GM23338 (cell line): ENCODE data around the gene RHOH. TPM values are rescaled to one million over a fixed set of nuclear protein-coding genes. Genes with fewer than 3 reads are reported as not detected.
A peak's percentile ranks its signal among the peaks of the same experiment; 100 is the strongest.

Source experiments
- ATAC-seq: fragments of 200-7000 bp; cut with Tn5 transposase; 3 replicates; pipeline ENCODE4 v1.9.1; 2020
- DNase-seq: peaks from one replicate; pipeline ENCODE4 v3.0.0-alpha.2; 2015; ENCODE audit warnings: low spot score
- H2AFZ ChIP-seq: fragments of 200-600 bp; sonication (generic); 2 replicates; pipeline ENCODE4 v1.8.0; 2016; ENCODE audit warnings: antibody characterized with exemption, mild to moderate bottlenecking, moderate library complexity
- H3F3A ChIP-seq: fragments of 200-600 bp; sonication (generic); replicated peaks from 2 replicates; pipeline ENCODE4 v1.8.0; 2017; ENCODE audit warnings: antibody characterized with exemption, mixed run types, low read depth
- H3K27ac ChIP-seq: fragments of 200-600 bp; sonication (generic); 2 replicates; pipeline ENCODE4 v1.6.1; 2016; ENCODE audit warnings: low read depth
- H3K27me3 ChIP-seq: fragments of 200-600 bp; sonication (generic); 2 replicates; pipeline ENCODE4 v1.8.0; 2016; ENCODE audit warnings: mild to moderate bottlenecking, mixed run types, moderate library complexity; ENCODE audit not compliant: insufficient read depth
- H3K36me3 ChIP-seq: fragments of 200-600 bp; sonication (generic); 2 replicates; pipeline ENCODE4 v1.8.0; 2016; ENCODE audit warnings: mild to moderate bottlenecking; ENCODE audit not compliant: insufficient read depth
- H3K4me1 ChIP-seq: fragments of 200-600 bp; sonication (generic); 2 replicates; pipeline ENCODE4 v1.8.0; 2016; ENCODE audit warnings: mild to moderate bottlenecking, moderate library complexity; ENCODE audit not compliant: insufficient read depth
- H3K4me2 ChIP-seq: fragments of 200-600 bp; sonication (generic); 2 replicates; pipeline ENCODE4 v1.7.1; 2017; ENCODE audit warnings: mixed run types
- H3K4me3 ChIP-seq: fragments of 200-600 bp; sonication (generic); 2 replicates; pipeline ENCODE4 v1.6.1; 2016; ENCODE audit warnings: mixed run types
- H3K79me2 ChIP-seq: fragments of 200-600 bp; sonication (generic); replicated peaks from 2 replicates; pipeline ENCODE4 v1.8.0; 2017; ENCODE audit warnings: mild to moderate bottlenecking; ENCODE audit not compliant: insufficient read depth
- H3K9me2 ChIP-seq: fragments of 200-600 bp; sonication (generic); 2 replicates; pipeline ENCODE4 v1.8.0; 2017; ENCODE audit not compliant: insufficient read depth
- H4K20me1 ChIP-seq: fragments of 200-600 bp; sonication (generic); replicated peaks from 2 replicates; pipeline ENCODE4 v1.8.0; 2017; ENCODE audit warnings: mild to moderate bottlenecking; ENCODE audit not compliant: insufficient read depth
- H3K27ac Mint-ChIP-seq: 2 replicates; pipeline ENCODE4 v1.8.0; 2020; ENCODE audit warnings: inconsistent platforms, mild to moderate bottlenecking, moderate library complexity, mixed read lengths
- H3K27me3 Mint-ChIP-seq: 3 replicates; pipeline ENCODE4 v1.8.0; 2022; ENCODE audit warnings: low read depth, mild to moderate bottlenecking, moderate library complexity, mixed read lengths, inconsistent platforms; ENCODE audit not compliant: insufficient read depth, poor library complexity
- H3K36me3 Mint-ChIP-seq: 3 replicates; pipeline ENCODE4 v1.8.0; 2021; ENCODE audit warnings: low read depth, mild to moderate bottlenecking, inconsistent platforms, moderate library complexity, mixed read lengths
- H3K4me1 Mint-ChIP-seq: 3 replicates; pipeline ENCODE4 v1.8.0; 2020; ENCODE audit warnings: mild to moderate bottlenecking, inconsistent platforms, mixed read lengths
- H3K4me3 Mint-ChIP-seq: 3 replicates; pipeline ENCODE4 v1.8.0; 2021; ENCODE audit warnings: moderate library complexity, mild to moderate bottlenecking, inconsistent platforms, mixed read lengths
- H3K9me3 Mint-ChIP-seq: 3 replicates; pipeline ENCODE4 v1.8.0; 2020; ENCODE audit warnings: moderate library complexity, mild to moderate bottlenecking, inconsistent platforms, mixed read lengths
- CREB1 ChIP-seq: fragments of 250-450 bp; sonication (Bioruptor Pico); IDR thresholded peaks from 2 replicates; pipeline ENCODE4 v1.5.0; 2020; ENCODE audit warnings: low read depth, mild to moderate bottlenecking, moderate library complexity
- EZH2 ChIP-seq: fragments of 200-600 bp; sonication (generic); IDR thresholded peaks from one replicate; pipeline ENCODE4 v1.8.0; 2017; ENCODE audit warnings: antibody characterized with exemption, mild to moderate bottlenecking, low read depth; ENCODE audit not compliant: unreplicated experiment
- EZH2phosphoT487 ChIP-seq: fragments of 200-600 bp; sonication (generic); IDR thresholded peaks from one replicate; pipeline ENCODE4 v1.8.1; 2018; ENCODE audit warnings: antibody characterized with exemption; ENCODE audit not compliant: unreplicated experiment
- JUNB ChIP-seq: IDR thresholded peaks from one replicate; pipeline ENCODE4 v1.6.1; 2016; ENCODE audit warnings: antibody characterized with exemption; ENCODE audit not compliant: unreplicated experiment
- NANOG ChIP-seq: IDR thresholded peaks from 2 replicates; pipeline ENCODE4 v1.6.1; 2016; ENCODE audit warnings: antibody characterized with exemption, borderline replicate concordance
- POLR2AphosphoS5 ChIP-seq: IDR thresholded peaks from 2 replicates; pipeline ENCODE4 v1.6.1; 2016; ENCODE audit warnings: antibody characterized with exemption, low read depth
- STAT1 ChIP-seq: IDR thresholded peaks from one replicate; pipeline ENCODE4 v1.6.1; 2016; ENCODE audit warnings: antibody characterized with exemption; ENCODE audit not compliant: unreplicated experiment
- ZNF114 ChIP-seq: fragments of 250-450 bp; sonication (Bioruptor Pico); IDR thresholded peaks from 2 replicates; pipeline ENCODE4 v1.5.0; 2020; ENCODE audit warnings: mild to moderate bottlenecking, moderate library complexity
- ZNF331 ChIP-seq: fragments of 250-450 bp; sonication (Bioruptor Pico); IDR thresholded peaks from 2 replicates; pipeline ENCODE4 v1.5.0; 2020; ENCODE audit warnings: low read depth, mild to moderate bottlenecking, moderate library complexity
- polyA plus RNA-seq: library from polyadenylated mRNA; unstranded; fragments of >200 nt; fragmentation: Nextera tagmentation; extraction: Ambion mirVana; gene quantifications from 2 replicates; pipeline ENCODE4 v1.2.1, GENCODE V29; 2016
- total RNA-seq: library from RNA; depleted of rRNA; stranded (reverse); fragments of >200 nt; shearing (Covaris generic); gene quantifications from 2 replicates; pipeline ENCODE4 v1.2.3, GENCODE V29; 2014
- TF ChIP-seq, protein P1 (sequence below): fragments of 250-450 bp; sonication (Bioruptor Pico); IDR thresholded peaks from 2 replicates; pipeline ENCODE4 v1.5.0; 2020; ENCODE audit warnings: mild to moderate bottlenecking, moderate library complexity
- TF ChIP-seq, protein P2 (sequence below), 2 experiments: fragments of 200-600 bp in 1 of 2; sonication (generic) in 1 of 2; conservative IDR thresholded peaks; 2 replicates each; pipeline versions ENCODE4 v1.5.1 to v1.6.1; 2016 to 2017; ENCODE audit warnings: antibody characterized with exemption in 2 of 2, low read depth in 2 of 2, mild to moderate bottlenecking in 2 of 2, moderate library complexity in 1 of 2
- TF ChIP-seq, protein P3 (sequence below): IDR thresholded peaks from 2 replicates; pipeline ENCODE4 v1.6.1; 2016; ENCODE audit warnings: antibody characterized with exemption
- TF ChIP-seq, protein P4 (sequence below): IDR thresholded peaks from one replicate; pipeline ENCODE4 v1.6.1; 2018; ENCODE audit warnings: antibody characterized with exemption; ENCODE audit not compliant: unreplicated experiment

RHOH gene
- total and polyA plus RNA-seq, 2 experiments from 2014 or later: 2.2 to 3.7 TPM

DNA sequence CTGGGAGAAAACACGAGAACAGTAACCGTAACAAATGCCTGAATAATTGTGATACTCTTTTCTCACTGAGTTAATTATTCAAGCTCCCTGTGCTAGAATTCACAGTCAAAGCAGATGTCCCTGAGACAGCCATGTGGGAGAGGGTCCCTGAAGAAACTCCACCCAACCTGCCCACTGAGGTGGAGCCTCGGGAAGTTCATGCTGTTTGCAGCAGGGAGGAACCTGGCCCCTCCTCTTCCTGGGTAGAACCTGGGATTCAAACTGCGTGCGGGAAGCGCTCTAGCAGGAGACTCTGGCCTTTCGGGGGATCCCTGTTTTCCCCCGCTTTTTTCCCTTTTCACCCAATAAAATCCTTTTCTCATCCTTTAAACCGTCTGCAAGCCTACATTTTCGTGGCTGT is 20.2 kb upstream of the RHOH start:
- no peaks in the 10 kb centered on the region for H3K36me3 ChIP-seq
- peak overlapping the region; percentile 71 for H3K27ac Mint-ChIP-seq
- TF ChIP-seq STAT1 (no peak), EZH2 (no peak), CREB1 (CRISPR knock-in tag) (no peak), JUNB (no peak), ZNF114 (CRISPR knock-in tag) (no peak), POLR2AphosphoS5 (no peak), ZNF331 (no peak), EZH2phosphoT487 (no peak), NANOG (no peak)
- TF ChIP-seq, protein P1, sequence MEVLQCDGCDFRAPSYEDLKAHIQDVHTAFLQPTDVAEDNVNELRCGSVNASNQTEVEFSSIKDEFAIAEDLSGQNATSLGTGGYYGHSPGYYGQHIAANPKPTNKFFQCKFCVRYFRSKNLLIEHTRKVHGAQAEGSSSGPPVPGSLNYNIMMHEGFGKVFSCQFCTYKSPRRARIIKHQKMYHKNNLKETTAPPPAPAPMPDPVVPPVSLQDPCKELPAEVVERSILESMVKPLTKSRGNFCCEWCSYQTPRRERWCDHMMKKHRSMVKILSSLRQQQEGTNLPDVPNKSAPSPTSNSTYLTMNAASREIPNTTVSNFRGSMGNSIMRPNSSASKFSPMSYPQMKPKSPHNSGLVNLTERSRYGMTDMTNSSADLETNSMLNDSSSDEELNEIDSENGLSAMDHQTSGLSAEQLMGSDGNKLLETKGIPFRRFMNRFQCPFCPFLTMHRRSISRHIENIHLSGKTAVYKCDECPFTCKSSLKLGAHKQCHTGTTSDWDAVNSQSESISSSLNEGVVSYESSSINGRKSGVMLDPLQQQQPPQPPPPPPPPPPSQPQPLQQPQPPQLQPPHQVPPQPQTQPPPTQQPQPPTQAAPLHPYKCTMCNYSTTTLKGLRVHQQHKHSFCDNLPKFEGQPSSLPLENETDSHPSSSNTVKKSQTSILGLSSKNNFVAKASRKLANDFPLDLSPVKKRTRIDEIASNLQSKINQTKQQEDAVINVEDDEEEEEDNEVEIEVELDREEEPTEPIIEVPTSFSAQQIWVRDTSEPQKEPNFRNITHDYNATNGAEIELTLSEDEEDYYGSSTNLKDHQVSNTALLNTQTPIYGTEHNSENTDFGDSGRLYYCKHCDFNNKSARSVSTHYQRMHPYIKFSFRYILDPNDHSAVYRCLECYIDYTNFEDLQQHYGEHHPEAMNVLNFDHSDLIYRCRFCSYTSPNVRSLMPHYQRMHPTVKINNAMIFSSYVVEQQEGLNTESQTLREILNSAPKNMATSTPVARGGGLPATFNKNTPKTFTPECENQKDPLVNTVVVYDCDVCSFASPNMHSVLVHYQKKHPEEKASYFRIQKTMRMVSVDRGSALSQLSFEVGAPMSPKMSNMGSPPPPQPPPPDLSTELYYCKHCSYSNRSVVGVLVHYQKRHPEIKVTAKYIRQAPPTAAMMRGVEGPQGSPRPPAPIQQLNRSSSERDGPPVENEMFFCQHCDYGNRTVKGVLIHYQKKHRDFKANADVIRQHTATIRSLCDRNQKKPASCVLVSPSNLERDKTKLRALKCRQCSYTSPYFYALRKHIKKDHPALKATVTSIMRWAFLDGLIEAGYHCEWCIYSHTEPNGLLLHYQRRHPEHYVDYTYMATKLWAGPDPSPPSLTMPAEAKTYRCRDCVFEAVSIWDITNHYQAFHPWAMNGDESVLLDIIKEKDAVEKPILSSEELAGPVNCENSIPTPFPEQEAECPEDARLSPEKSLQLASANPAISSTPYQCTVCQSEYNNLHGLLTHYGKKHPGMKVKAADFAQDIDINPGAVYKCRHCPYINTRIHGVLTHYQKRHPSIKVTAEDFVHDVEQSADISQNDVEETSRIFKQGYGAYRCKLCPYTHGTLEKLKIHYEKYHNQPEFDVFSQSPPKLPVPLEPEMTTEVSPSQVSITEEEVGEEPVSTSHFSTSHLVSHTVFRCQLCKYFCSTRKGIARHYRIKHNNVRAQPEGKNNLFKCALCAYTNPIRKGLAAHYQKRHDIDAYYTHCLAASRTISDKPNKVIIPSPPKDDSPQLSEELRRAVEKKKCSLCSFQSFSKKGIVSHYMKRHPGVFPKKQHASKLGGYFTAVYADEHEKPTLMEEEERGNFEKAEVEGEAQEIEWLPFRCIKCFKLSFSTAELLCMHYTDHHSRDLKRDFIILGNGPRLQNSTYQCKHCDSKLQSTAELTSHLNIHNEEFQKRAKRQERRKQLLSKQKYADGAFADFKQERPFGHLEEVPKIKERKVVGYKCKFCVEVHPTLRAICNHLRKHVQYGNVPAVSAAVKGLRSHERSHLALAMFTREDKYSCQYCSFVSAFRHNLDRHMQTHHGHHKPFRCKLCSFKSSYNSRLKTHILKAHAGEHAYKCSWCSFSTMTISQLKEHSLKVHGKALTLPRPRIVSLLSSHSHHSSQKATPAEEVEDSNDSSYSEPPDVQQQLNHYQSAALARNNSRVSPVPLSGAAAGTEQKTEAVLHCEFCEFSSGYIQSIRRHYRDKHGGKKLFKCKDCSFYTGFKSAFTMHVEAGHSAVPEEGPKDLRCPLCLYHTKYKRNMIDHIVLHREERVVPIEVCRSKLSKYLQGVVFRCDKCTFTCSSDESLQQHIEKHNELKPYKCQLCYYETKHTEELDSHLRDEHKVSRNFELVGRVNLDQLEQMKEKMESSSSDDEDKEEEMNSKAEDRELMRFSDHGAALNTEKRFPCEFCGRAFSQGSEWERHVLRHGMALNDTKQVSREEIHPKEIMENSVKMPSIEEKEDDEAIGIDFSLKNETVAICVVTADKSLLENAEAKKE (CRISPR knock-in tag): no peak
- TF ChIP-seq, protein P2, sequence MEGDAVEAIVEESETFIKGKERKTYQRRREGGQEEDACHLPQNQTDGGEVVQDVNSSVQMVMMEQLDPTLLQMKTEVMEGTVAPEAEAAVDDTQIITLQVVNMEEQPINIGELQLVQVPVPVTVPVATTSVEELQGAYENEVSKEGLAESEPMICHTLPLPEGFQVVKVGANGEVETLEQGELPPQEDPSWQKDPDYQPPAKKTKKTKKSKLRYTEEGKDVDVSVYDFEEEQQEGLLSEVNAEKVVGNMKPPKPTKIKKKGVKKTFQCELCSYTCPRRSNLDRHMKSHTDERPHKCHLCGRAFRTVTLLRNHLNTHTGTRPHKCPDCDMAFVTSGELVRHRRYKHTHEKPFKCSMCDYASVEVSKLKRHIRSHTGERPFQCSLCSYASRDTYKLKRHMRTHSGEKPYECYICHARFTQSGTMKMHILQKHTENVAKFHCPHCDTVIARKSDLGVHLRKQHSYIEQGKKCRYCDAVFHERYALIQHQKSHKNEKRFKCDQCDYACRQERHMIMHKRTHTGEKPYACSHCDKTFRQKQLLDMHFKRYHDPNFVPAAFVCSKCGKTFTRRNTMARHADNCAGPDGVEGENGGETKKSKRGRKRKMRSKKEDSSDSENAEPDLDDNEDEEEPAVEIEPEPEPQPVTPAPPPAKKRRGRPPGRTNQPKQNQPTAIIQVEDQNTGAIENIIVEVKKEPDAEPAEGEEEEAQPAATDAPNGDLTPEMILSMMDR (conservative IDR thresholded peaks at IDR 0.05; ENCODE audit: low read depth in 2 of 2): no peak
- TF ChIP-seq, protein P3, sequence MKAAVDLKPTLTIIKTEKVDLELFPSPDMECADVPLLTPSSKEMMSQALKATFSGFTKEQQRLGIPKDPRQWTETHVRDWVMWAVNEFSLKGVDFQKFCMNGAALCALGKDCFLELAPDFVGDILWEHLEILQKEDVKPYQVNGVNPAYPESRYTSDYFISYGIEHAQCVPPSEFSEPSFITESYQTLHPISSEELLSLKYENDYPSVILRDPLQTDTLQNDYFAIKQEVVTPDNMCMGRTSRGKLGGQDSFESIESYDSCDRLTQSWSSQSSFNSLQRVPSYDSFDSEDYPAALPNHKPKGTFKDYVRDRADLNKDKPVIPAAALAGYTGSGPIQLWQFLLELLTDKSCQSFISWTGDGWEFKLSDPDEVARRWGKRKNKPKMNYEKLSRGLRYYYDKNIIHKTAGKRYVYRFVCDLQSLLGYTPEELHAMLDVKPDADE: no peak
- TF ChIP-seq, protein P4, sequence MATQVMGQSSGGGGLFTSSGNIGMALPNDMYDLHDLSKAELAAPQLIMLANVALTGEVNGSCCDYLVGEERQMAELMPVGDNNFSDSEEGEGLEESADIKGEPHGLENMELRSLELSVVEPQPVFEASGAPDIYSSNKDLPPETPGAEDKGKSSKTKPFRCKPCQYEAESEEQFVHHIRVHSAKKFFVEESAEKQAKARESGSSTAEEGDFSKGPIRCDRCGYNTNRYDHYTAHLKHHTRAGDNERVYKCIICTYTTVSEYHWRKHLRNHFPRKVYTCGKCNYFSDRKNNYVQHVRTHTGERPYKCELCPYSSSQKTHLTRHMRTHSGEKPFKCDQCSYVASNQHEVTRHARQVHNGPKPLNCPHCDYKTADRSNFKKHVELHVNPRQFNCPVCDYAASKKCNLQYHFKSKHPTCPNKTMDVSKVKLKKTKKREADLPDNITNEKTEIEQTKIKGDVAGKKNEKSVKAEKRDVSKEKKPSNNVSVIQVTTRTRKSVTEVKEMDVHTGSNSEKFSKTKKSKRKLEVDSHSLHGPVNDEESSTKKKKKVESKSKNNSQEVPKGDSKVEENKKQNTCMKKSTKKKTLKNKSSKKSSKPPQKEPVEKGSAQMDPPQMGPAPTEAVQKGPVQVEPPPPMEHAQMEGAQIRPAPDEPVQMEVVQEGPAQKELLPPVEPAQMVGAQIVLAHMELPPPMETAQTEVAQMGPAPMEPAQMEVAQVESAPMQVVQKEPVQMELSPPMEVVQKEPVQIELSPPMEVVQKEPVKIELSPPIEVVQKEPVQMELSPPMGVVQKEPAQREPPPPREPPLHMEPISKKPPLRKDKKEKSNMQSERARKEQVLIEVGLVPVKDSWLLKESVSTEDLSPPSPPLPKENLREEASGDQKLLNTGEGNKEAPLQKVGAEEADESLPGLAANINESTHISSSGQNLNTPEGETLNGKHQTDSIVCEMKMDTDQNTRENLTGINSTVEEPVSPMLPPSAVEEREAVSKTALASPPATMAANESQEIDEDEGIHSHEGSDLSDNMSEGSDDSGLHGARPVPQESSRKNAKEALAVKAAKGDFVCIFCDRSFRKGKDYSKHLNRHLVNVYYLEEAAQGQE: no peak
- DNase-seq: peak; percentile 76
- no peak overlapping the region for H3K4me3 ChIP-seq
- no peaks in the 10 kb centered on the region for H3K79me2 ChIP-seq
- no peak overlapping the region for H3K4me2 ChIP-seq
- no peaks in the 10 kb centered on the region for H3K9me2 ChIP-seq
- H3K9me3 Mint-ChIP-seq: no peaks in the 10 kb centered on the region; the same call in 2 of the 3 replicates
- peaks cover 13% of the 10 kb centered on the region for H3K27me3 Mint-ChIP-seq
- no peak overlapping the region for H3K4me3 Mint-ChIP-seq
- H4K20me1 ChIP-seq: no peaks in the 10 kb centered on the region
- peak overlapping the region; percentile 48; the same call in 1 of the 2 replicates for H3K27ac ChIP-seq
- peak; percentile 91 for ATAC-seq
- H3K4me1 ChIP-seq: peaks cover 13% of the 10 kb centered on the region
- no peaks in the 10 kb centered on the region for H3K36me3 Mint-ChIP-seq
- no peaks in the 10 kb centered on the region for H3K27me3 ChIP-seq
- peaks cover 22% of the 10 kb centered on the region for H3K4me1 Mint-ChIP-seq
- peaks cover 3% of the 10 kb centered on the region; the same call in 1 of the 2 replicates for H3F3A ChIP-seq
- H2AFZ ChIP-seq: peak overlapping the region; percentile 53
